Left colon (tissue), 2 donors: ENCODE measurements around the gene PSMC4. TPM values are rescaled to one million over a fixed set of nuclear protein-coding genes. Genes with fewer than 3 reads are reported as not detected.

Source experiments
- ATAC-seq: fragments of 200-7000 bp; cut with Tn5 transposase; one replicate; pipeline ENCODE4 v1.9.1; 2020; ENCODE audit warnings: mild to moderate bottlenecking, moderate library complexity
- DNase-seq, 2 donors: peaks; one replicate each; pipeline ENCODE4 v3.0.0-alpha.2; 2020
- intact Hi-C, 2 donors: fragments of 100-400 bp; cut with DNase I in 1 of 2; cut with micrococcal nuclease in 1 of 2; formaldehyde crosslinking; loops; one replicate each; pipeline versions ENCODE4 v1.11.2 to v1.14.0; 2022; cut with DNase I, micrococcal nuclease
- long read RNA-seq: library from polyadenylated mRNA; unstranded; transcript quantifications from one replicate; pipeline ENCODE4 v2.0.0, GENCODE V29; 2021
- total RNA-seq, 2 donors: library from RNA; stranded (reverse); fragmentation: NEBNext Ultra II Directional; extraction: Animal tissue kit (Norgen Biotek cat#: 25700); gene quantifications; one replicate each; pipeline ENCODE4 v1.2.1, GENCODE V29; 2021
- donor health status: DM: no; HTN: no; CAD: no.
- donor health status: DM: yes; HTN: yes; CAD: no.

The PSMC4 gene
- total RNA-seq = 10 to 100 TPM; 71.7 to 83.1 TPM
- long read RNA-seq, transcript PSMC4-201 (11 exons, 1,591 nt) = major isoform, 106 of 119 reads
- long read RNA-seq, partial matches to known transcripts = 4 of 119 reads
- long read RNA-seq, other reads (novel, unspliced or antisense) = 4 of 119 reads

DNA sequence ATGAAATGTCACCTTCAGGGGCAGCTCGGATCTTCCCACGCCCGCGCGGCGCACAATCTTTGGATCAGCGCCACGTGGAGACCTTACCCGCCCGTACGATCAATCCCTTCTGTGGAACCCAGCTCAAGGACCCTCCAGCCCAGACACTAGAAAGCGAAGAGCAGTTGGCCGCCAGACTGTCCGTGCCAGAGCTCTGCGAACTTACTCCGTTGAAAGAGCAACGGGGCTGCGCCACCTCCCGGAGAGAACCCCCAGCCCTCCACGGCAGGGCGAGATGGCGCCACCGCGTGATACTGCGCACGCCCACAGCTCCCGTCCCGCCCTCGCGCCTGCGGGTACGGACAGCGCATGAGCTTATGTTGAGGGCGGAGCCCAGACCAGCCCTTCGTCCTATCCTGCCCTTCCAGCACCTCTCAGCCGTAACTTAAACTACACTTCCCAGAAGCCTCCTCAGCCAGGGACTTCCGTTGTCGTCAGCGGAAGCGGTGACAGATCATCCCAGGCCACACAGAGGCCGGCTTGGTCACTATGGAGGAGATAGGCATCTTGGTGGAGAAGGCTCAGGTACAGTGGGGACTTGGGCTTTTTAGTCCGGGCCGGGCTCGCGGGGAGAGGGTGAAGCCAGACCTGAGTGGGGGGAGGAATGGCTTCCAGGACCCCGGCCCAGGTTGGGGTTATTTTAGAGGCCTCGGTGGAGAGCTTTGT lies at the start of gene PSMC4:
TSS of gene PSMC4 (plus strand) at position 491 of the 705 bp plus-strand sequence. CDS start at position 529, 38 bp downstream.
- peak; percentile 98 to 99 for DNase-seq
- ATAC-seq = peak; percentile 94
- intact Hi-C loops = no loop called here

DNA sequence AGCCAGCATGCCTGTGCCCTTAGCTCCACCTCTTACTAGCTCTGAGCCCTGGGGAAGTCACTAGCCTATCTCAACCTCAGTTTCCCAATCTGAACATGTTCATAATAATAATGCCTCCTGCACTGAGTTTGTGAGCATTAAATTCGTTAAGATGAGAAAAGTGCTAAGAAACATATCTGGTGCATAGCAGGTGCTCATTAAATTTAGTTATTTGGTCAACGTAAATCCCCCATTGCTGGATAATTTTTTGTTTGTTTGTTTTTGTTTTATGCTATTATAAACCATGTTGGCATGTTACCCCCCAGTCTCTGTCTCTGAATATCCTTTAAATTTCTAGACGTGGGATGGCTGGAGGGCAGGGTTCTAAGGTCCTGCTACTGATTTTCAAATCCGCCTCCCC lies 47.1 kb upstream of the PSMC4 start:
- intact Hi-C loops = no loop called here
- DNase-seq (peak in 1 of 2 donors; percentile 1), ATAC-seq (no peak)

DNA sequence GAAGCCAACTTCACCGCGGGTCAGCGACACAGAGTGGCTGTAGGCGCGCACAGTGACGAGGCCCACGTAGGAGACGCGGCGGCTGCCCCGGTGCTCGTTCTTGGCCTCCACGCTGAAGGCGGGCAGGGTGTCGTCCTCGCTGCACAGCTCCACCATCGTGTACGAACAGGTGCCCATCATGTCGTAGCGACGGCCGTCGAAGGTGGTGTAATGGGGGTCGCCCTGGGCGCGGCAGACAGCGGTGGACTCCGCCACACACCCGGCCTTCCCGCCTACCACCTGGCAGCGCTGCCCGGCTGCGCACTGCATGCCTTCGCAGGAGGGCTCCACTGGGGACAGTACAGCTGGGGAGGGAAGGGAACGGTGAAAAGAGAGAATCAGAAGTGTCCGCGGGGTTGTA lies 46.6 kb upstream of the PSMC4 start:
- peak in 1 of 2 donors; percentile 3 for DNase-seq
- ATAC-seq = peak; percentile 4
- intact Hi-C loops = no loop called here

DNA sequence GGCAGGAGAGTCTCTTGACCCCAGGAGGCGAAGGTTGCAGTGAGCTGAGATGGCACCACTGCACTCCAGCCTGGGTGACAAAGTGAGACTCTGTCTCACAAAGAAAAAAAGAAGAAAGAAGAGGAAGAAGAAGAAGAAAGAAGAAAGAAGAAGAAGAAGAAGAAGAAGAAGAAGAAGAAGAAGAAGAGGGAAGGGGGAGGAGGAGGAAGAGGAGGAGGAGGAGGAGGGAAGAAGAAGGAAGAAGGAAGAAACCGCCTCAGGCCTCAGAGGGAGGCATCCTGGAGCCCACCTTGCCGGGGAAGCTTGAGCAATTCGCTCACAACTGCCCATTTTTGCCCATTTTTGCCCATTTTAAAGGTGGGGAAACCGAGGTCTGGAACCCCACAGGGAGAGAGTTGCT lies 46.0 kb upstream of the PSMC4 start:
- peak in 1 of 2 donors; percentile 0 for DNase-seq
- no peak for ATAC-seq
- intact Hi-C loops = no loop called here

DNA sequence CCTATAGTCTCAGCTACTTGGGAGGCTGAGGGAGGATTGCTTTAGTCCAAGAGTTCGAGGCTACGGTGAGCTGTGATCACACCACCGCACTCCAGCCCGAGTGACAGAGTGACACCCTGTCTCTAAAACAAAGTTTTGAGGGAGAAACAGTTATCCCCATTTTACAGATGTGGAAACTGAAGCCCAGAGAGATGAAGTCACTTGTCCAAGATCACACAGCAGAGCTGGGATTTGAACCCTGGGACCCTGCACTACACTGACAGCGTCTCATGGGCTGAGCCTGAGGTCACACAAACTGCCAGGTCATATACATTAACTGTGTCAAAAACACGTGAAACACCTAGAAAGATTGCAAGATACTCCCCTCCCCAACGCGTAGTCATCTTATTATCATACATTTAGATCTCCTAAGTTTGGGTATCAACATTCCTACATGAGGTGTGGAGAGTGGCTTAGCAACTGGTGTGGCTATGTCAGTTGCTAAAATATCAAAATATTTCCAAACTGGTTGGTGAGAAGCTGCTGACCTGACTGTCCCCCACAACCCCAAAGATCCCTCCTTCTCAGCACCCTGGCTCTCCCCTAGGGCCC lies 44.7 kb upstream of the PSMC4 start:
- ATAC-seq = peak; percentile 3
- DNase-seq = peak in 1 of 2 donors; percentile 2
- intact Hi-C loops = no loop called here

DNA sequence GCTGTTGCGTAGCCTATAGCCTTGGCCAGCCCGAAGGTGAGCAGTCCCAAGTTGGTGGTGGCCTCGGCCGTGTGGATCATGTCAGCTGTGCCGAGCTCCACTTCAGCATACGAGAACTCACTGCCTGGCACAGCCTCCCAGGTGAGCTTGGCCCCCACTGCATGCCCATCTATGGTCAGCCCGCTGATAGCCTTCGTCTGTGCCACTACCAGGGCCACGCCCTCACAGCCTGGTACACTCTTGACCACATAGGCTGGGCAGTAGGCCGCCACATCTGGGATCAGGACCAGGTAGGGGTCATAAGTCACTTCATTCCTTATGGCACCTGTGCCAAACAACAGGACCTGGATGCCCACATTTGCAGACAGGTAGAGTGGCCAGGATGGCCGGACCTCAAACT lies 43.9 kb upstream of the PSMC4 start:
- DNase-seq (peak in 1 of 2 donors; percentile 3), ATAC-seq (peak; percentile 2)

DNA sequence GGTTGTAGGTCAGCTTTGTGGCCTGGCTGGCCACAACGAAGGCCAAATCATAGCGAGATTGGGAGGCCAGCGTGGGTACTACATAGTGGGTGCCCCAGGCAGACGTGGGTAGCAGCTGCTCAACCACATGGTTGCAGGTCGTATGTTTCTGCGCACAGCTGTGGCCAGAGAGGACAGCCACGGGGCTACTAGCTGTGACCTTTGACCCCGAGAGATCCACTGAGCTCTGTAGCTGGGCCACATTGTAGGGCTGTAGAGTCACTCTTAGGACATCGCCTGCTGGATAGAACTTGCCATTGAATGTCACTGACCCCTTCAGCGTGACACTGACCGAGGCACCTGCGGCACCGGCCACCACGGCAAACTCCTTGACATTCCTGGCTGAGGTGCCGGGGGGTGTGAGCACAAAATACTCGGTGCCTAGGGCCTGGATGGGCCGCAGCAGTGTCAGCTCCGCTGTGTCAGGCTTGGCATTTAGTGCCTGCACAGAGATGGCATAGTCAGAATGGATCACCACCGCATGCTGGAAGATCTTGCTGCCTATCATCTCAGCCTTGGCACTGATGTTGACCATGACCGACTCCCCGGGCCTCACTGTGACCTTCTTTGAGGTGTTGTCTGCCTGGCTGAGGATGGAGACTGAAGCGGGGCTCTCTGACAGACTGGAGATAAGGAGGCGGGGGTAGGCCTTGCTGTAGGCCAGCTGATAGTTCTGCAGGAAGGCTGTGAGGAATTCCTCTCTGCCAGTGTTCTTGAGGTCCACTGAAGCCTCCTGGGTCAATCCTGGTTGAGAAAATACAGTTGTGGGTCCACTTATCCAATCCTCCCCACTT lies 43.2 kb upstream of the PSMC4 start:
- DNase-seq (peak in 1 of 2 donors; percentile 4), ATAC-seq (peak; percentile 9)
- intact Hi-C loops = no loop called here

More for the DNA sequence above, 43.9 kb upstream of the PSMC4 start:
- intact Hi-C loops = no loop called here

DNA sequence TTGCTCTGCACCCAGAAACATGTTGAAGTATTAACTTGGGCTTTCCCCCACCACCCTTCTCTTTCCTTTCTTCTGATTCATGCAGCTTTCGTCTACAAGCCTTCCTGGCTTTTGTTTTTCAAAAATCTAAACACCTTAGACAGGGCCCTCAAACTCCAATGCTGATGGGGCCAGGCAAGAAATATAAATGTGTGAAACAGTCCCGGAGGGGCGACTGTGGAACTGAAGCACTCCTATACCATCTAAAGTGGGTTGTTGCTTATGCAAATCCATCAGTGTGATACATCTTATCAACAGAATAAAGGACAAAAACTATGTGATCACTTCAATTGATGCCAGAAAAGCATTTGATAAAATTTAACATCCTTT lies 42.6 kb upstream of the PSMC4 start:
- ATAC-seq (no peak), DNase-seq (peak in 1 of 2 donors; percentile 0)
- intact Hi-C loops = no loop called here

DNA sequence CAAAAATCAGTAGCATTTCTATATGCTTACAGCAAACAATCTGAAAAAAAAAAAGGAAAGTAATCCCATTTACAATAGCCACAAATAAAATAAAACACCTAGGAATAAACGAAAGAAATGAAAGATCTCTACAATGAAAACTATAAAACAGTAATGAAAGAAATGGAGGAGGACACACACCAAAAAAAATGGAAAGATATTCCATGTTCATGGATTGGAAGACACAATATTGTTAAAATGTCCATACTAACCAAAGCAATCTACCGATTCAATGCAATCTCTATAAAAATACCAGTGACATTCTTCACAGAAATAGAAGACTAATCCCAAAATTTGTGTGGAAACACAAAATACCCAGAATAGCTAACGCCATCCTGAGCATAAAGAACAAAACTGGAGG lies 41.2 kb upstream of the PSMC4 start:
- ATAC-seq = no peak
- no peak for DNase-seq
- intact Hi-C loops = no loop called here

DNA sequence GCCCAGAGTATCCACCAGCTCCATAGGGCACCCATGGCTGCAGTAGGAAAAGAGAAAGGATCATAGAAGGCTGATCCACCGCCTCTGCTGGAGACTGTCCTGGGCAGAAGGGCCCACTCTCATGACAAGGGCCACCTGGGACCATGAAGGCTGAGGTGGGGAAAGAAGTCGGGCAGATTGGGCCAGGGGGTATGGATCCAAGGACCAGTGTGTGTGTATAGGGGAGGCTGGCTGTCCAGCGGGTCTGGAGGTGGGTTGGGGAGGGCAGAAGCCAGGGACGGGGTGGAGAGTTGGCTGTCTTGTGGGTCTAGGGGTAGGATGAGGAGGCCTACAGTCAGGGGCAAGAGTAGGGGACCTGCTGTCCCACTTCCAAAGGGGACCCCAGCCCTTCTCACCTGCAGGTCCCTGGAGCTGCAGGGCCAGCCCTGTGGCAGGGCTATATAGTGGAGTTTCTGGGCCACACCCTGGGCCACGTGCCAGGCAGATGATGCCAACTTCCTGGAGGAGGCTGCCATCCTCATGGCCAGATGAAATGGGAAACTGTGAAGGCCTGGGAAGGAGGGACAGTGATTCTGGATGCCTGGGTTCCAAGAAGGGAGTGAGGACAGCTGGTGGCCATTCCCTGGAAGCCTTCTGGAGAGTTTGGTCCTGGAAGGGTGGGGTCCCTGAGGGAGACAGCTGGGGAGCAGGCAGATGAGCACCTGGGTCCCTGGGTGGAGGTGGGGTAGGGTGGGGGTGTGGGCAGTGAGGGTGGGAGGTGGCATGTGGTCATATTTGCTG lies 36.2 kb upstream of the PSMC4 start, which contains the start of gene FCGBP:
TSS of gene FCGBP (minus strand) at position 51 of the 780 bp plus-strand sequence.
- intact Hi-C loops = no loop called here
- peak; percentile 77 for ATAC-seq
- DNase-seq = peak; percentile 83 to 90

DNA sequence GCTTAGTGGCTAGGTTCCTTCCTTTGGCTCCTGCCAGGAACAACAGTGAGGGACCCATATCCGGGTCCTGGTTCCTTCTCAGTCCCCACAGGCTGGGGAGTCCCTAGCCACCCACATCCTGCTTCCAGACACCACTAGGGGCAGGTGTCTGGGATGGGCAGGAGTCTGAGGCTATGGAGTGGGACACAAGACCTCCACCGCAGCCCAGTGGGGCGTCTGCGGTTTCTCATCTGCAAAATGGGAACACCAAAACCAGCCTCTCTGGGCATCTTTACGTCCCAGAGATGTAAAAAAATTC lies 35.7 kb upstream of the PSMC4 start:
- intact Hi-C loops = no loop called here
- peak; percentile 44 for ATAC-seq
- no peak for DNase-seq

DNA sequence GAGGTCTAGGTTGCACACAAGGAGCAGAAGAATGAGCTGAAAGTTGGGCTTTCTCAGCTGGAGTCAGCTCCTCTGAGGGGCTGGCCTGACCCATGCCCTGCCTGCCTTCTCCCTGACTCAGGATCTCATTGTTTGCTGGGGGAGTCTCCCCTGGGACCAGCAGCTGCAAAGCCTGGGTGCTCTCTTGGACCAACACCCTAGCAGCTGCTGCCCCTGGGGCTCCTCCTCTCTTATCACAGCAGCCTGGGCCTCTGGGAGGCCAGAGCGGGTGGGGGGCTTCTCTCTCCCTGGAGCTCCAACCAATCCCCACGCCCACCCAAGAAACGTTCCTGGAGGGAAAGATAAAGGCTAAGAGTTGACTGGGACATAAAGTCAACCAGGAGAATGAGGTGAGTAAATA lies 34.9 kb upstream of the PSMC4 start:
- ATAC-seq = peak; percentile 57
- DNase-seq = peak; percentile 42 to 58
- intact Hi-C loops = no loop called here

DNA sequence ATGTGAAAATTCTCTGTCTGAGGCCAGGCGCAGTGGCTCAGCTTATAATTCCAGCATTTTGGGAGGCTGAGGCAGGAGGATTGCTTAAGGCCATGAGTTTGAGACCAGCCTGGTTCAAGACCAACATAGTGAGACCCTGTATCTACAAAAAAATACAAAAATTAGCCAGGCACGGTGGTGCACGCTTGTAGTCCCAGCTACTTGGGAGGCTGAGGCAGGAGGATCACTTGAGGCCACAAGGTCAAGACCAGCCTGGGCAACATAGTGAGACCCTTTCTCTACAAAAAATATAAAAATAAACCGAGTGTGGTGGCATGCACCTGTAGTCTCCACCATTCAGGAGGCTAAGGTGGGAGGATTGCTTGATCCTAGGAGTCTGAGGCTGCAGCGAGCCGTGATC lies 34.3 kb upstream of the PSMC4 start:
- intact Hi-C loops = no loop called here
- ATAC-seq (no peak), DNase-seq (peak in 1 of 2 donors; percentile 2)

DNA sequence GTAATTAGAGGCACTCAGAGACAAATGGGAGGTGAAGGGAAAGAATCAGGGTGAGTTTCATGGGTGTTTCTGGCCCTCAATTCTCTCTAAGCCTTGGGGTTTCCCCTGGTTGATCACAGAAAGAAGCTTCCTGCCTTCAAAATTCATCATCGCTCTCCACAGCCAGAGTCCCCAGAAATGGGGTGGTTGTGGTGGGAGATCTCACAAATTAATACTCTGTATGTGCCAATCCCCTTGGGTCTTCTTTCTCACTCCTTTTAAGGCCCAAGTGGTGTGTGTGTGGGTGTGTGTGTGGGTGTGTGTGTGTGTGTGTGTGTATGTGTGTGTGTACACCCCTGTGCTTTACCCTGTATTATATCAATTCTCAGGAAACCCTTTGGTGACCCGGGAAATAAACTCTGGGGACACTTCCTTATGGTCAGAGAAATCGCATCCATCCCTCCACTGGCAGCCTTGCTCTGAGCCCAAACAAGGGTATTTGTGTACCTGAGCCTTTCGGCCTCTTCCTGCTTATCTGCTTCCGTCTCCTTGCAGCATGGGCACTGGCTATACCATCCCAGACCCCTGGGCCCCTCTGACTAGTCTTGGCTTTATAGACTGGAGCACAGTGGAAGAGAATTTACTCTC lies 33.8 kb upstream of the PSMC4 start:
- DNase-seq = peak in 1 of 2 donors; percentile 24
- intact Hi-C loops = no loop called here
- peak; percentile 46 for ATAC-seq

DNA sequence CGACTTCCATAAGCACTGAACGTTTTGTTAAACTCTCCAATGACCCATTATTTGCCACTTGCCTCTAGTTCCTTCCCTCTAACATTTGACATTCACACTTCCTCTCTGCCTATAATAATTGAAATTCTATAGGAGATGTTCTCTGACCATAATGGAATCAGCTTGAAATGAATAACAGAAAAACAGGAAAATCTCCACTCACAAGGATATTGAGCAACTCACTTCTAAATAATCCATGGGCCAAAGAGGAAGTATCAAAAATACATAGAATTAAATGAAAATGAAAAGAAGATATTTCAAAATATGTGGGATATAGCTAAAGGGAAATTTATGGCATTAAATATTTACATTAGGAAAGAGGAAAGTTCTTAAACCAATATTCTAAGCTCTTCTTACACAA lies 33.2 kb upstream of the PSMC4 start:
- DNase-seq (no peak), ATAC-seq (no peak)
- intact Hi-C loops = no loop called here

DNA sequence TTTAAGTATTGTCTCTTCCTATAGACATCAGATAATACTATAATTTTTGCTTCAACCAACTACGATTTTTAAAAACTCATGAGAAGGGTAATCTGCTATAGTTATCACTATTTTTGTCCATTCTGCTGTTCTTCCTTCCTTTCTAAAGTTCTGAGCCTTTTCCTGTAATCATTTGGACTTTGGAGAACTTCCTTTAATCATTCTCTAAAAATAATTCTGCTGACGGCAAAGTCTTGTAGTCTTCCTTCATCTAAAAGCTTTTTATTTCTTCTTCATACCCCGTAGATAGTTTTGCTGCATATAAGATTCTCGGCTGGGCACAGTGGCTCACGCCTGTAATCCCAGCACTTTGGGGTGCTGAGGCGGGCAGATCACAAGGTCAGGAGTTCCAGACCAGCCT lies 31.4 kb upstream of the PSMC4 start:
- intact Hi-C loops = no loop called here
- ATAC-seq (no peak), DNase-seq (no peak)

DNA sequence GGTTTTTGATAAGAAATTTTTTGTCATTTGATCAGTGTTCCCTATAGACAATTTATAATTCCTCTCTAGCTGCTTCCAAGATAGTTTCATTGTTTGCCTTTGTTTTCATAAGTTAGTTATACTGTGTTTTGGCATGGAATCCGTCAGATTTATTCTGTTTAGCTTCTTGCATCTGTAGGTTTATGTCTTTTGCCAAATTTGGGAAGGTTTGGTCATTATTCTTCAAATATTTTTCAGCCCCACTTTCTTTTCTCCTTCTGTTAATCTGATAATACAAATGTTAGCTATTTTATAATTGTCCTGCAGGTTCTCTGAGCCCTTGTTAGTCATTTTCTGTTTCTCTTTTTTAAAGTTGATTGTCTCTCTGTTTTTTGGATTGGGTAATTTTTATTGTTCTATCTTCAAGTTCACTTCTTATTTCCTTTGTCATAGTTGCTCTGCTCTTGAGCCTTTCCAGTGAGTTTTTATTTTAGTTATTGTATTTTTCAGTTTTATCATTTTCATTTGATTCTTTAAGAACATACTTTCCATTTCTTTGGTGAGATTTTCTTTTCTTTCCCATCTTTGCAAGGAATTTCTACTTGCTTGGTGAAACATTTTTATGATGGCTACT lies 30.6 kb upstream of the PSMC4 start:
- intact Hi-C loops = no loop called here
- no peak for DNase-seq
- ATAC-seq = no peak

DNA sequence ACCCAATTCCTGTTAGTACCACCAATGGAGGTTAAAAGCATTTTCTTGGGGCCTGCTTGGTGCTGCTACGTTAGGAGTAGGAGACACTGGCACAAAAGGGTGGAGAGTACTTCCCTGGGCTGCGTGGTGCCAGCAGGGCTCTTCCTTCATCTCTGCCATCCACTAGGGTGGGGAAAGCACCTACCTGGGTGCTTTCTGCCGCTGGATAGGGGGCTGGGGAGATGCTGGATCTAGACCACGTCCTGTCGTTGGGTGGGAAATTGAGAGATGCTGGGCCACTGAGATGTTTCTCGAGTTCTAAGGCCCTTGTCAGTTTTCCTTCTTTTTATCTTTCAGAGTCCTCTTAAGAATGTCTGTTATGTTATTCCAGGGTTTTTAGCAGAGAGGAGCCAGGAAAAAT lies 29.8 kb upstream of the PSMC4 start:
- no peak for ATAC-seq
- peak in 1 of 2 donors; percentile 11 for DNase-seq
- intact Hi-C loops = no loop called here
